GM21529 (cell line): ENCODE measurements around the gene PAPLN.

ENCODE experiments used
- ATAC-seq: cut with Tn5 transposase; IDR thresholded peaks from one replicate; pipeline ENCODE4 v1.9.1; 2021; ENCODE audit not compliant: unreplicated experiment

PAPLN gene

GRCh38 chr14:73231981-73232851 is 5.1 kb upstream of the PAPLN start:
- ATAC-seq: no peak

GRCh38 chr14:73232984-73233383 is 4.3 kb upstream of the PAPLN start:
- ATAC-seq: no peak

GRCh38 chr14:73233564-73233963 is 3.7 kb upstream of the PAPLN start:
- ATAC-seq: no peak

- no peak for ATAC-seq
Observed at GRCh38 chr14:73234029-73234428, 3.3 kb upstream of the PAPLN start.

- ATAC-seq: no peak
Observed at GRCh38 chr14:73234586-73235394, 2.5 kb upstream of the PAPLN start.

GRCh38 chr14:73235531-73236155 is 1.7 kb upstream of the PAPLN start:
- ATAC-seq: no peak

GRCh38 chr14:73236157-73236556 is 1.1 kb upstream of the PAPLN start:
- no peak for ATAC-seq

GRCh38 chr14:73236752-73237218 is 521 bp upstream of the PAPLN start:
- no peak for ATAC-seq

GRCh38 chr14:73237786-73238423 is 599 bp downstream of the PAPLN start:
- no peak for ATAC-seq

- ATAC-seq: no peak
Observed at GRCh38 chr14:73238424-73238852, 1.1 kb downstream of the PAPLN start.

GRCh38 chr14:73238941-73239340 is 1.6 kb downstream of the PAPLN start:
- no peak for ATAC-seq

GRCh38 chr14:73239393-73240241 is 2.3 kb downstream of the PAPLN start:
- no peak for ATAC-seq

GRCh38 chr14:73240816-73241480 is 3.6 kb downstream of the PAPLN start:
- no peak for ATAC-seq

- ATAC-seq: no peak
Observed at GRCh38 chr14:73241481-73242165, 4.3 kb downstream of the PAPLN start.

- ATAC-seq: no peak
Observed at GRCh38 chr14:73242357-73242901, 5.1 kb downstream of the PAPLN start.

GRCh38 chr14:73243341-73243740 is 6.0 kb downstream of the PAPLN start:
- ATAC-seq: no peak

- ATAC-seq: no peak
Observed at GRCh38 chr14:73243748-73244147, 6.4 kb downstream of the PAPLN start.

- no peak for ATAC-seq
Observed at GRCh38 chr14:73244541-73245290, 7.4 kb downstream of the PAPLN start.
